ENCODE measurements around the gene RFK. TPM values are rescaled to one million over a fixed set of nuclear protein-coding genes. Genes with fewer than 3 reads are reported as not detected.
"Not testable (repeated sequence)": the region's sequence is repeated elsewhere in the genome, so short reads cannot be mapped to it uniquely, and the experiment has no call there.

RFK gene
- total RNA-seq, 4 donors from 2014 or later = 27.5 to 92.0 (median 57.5) TPM

DNA sequence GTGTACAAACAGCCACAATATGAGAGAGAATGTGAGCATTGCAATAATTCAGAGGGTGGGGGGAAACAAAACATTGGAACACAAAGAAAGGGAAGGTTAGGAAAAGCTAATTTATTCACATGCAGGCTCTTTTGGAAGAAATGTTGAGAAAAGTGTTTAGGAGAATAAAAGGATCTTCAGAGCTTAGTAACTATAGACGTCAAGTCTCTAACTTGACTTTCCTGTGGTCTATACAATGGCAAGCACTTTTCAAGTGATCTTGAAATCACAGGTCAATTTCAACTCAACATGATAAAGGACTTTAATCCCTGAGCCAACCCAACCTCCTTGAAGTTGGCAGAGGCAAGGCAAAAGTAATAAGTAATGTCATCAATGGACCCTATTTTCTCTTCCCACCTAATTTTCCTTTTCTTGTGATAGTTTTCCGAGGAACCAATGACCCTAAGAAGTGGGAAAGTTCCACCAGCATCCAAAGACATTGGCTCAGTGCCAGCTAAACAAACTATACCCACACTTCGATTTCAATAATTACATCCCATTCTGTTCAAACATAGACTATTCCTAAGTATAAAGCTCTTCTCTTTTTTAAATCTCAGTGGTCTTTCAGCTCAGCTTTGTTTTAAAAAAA is 23.7 kb downstream of the RFK start:
- Histone ChIP-seq H3K4me3 (no peak overlapping the region), H3K9me3 (no peaks in the 10 kb centered on the region), H3K27ac (peak overlapping the region in 1 of 4 donors; percentile 6), H3K4me1 (peaks cover 20 to 60% (median 45%) of the 10 kb centered on the region in 4 donors), H3K36me3 (no peaks in the 10 kb centered on the region), H3K27me3 (no peaks in the 10 kb centered on the region)
- WGBS, 2 donors (ENCODE audit: low coverage in 1 of 2) = 68 to 76% methylated on average over 3 of the region's 3 CpGs
- in situ Hi-C loops (cut with MboI; ENCODE audit: low pct_ligation_motif_present in 1 of 4, low pct_unique_long_range_greater_than_20kb in 1 of 4, low sequenced_read_pairs in 3 of 4) = no loop called here
- TF ChIP-seq EP300 (IDR thresholded peaks at IDR 0.05; ENCODE audit: low read depth) = no peak
- intact Hi-C loops (cut with DNase I; ENCODE audit: low total_unique reads) = no loop called here
- no peak for DNase-seq

DNA sequence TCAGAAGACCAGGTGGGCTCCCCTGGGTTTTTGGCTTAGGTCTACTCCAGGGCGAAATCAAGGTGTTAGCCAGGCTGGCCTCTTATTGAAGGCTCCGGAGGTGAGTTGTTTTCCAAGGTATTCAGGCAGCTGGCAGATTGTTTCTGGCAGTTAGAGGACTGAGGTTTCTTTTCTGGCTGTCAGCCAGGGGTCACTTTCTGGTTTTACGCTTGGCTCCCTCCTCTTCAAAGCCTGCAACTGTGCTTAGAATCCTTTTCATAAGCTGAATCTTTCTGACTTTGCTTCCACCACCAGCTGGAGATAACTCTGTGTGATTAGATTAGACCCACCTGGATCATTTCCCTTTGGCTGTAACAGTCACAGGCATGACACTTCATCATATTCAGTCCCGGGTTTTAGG is 24.6 kb downstream of the RFK start:
- peak overlapping the region; percentile 4 to 38 (median 22) for H3K27ac ChIP-seq
- no peaks in the 10 kb centered on the region for H3K27me3 ChIP-seq
- intact Hi-C loops (cut with DNase I; ENCODE audit: low total_unique reads) = no loop called here
- 40 to 43% methylated on average over 3 to 4 of the region's 4 CpGs for WGBS, 2 donors (ENCODE audit: low coverage in 1 of 2)
- peak; percentile 49 for DNase-seq
- H3K36me3 ChIP-seq = no peaks in the 10 kb centered on the region
- no peak overlapping the region for H3K4me3 ChIP-seq
- H3K9me3 ChIP-seq = no peaks in the 10 kb centered on the region
- in situ Hi-C loops (cut with MboI; ENCODE audit: low pct_ligation_motif_present in 1 of 4, low pct_unique_long_range_greater_than_20kb in 1 of 4, low sequenced_read_pairs in 3 of 4) = no loop called here
- peaks cover 14 to 51% (median 36%) of the 10 kb centered on the region in 4 donors for H3K4me1 ChIP-seq
- TF ChIP-seq POLR2A (IDR thresholded peaks at IDR 0.05) (no peak), EP300 (IDR thresholded peaks at IDR 0.05; ENCODE audit: low read depth) (no peak), POLR2AphosphoS5 (IDR thresholded peaks at IDR 0.05) (no peak)
- TF ChIP-seq, protein P1, sequence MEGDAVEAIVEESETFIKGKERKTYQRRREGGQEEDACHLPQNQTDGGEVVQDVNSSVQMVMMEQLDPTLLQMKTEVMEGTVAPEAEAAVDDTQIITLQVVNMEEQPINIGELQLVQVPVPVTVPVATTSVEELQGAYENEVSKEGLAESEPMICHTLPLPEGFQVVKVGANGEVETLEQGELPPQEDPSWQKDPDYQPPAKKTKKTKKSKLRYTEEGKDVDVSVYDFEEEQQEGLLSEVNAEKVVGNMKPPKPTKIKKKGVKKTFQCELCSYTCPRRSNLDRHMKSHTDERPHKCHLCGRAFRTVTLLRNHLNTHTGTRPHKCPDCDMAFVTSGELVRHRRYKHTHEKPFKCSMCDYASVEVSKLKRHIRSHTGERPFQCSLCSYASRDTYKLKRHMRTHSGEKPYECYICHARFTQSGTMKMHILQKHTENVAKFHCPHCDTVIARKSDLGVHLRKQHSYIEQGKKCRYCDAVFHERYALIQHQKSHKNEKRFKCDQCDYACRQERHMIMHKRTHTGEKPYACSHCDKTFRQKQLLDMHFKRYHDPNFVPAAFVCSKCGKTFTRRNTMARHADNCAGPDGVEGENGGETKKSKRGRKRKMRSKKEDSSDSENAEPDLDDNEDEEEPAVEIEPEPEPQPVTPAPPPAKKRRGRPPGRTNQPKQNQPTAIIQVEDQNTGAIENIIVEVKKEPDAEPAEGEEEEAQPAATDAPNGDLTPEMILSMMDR (IDR thresholded peaks at IDR 0.05) = no peak

- Histone ChIP-seq H3K4me1 (peaks cover 0 to 36% (median 14%) of the 10 kb centered on the region in 4 donors), H3K9me3 (no peaks in the 10 kb centered on the region), H3K4me3 (no peak overlapping the region), H3K27me3 (no peaks in the 10 kb centered on the region), H3K27ac (no peak overlapping the region), H3K36me3 (no peaks in the 10 kb centered on the region)
- TF ChIP-seq POLR2AphosphoS5 (IDR thresholded peaks at IDR 0.05) (no peak), POLR2A (IDR thresholded peaks at IDR 0.05) (no peak), EP300 (IDR thresholded peaks at IDR 0.05; ENCODE audit: low read depth) (no peak)
- TF ChIP-seq, protein P1 (IDR thresholded peaks at IDR 0.05) = no peak
- DNase-seq = no peak
- in situ Hi-C loops (cut with MboI; ENCODE audit: low pct_ligation_motif_present in 1 of 4, low pct_unique_long_range_greater_than_20kb in 1 of 4, low sequenced_read_pairs in 3 of 4) (no loop called here), intact Hi-C loops (cut with DNase I; ENCODE audit: low total_unique reads) (no loop called here)
- 75 to 77% methylated on average over 4 of the region's 4 CpGs for WGBS, 2 donors (ENCODE audit: low coverage in 1 of 2)
Measured at GRCh38 chr9:76366275-76366674, 28.0 kb downstream of the RFK start.

GRCh38 chr9:76365028-76365427 is 29.2 kb downstream of the RFK start:
- no peak for DNase-seq
- WGBS, 2 donors (ENCODE audit: low coverage in 1 of 2) = 50 to 52% methylated on average over 1 of the region's 1 CpG
- TF ChIP-seq POLR2A (IDR thresholded peaks at IDR 0.05) (no peak), EP300 (IDR thresholded peaks at IDR 0.05; ENCODE audit: low read depth) (no peak), POLR2AphosphoS5 (IDR thresholded peaks at IDR 0.05) (no peak)
- TF ChIP-seq, protein P1 (IDR thresholded peaks at IDR 0.05) = no peak
- Histone ChIP-seq H3K4me3 (no peak overlapping the region), H3K9me3 (no peaks in the 10 kb centered on the region), H3K4me1 (peaks cover 0 to 29% (median 12%) of the 10 kb centered on the region in 4 donors), H3K27ac (no peak overlapping the region), H3K27me3 (no peaks in the 10 kb centered on the region), H3K36me3 (no peaks in the 10 kb centered on the region)
- in situ Hi-C loops (cut with MboI; ENCODE audit: low pct_ligation_motif_present in 1 of 4, low pct_unique_long_range_greater_than_20kb in 1 of 4, low sequenced_read_pairs in 3 of 4) = no loop called here
- intact Hi-C loops (cut with DNase I; ENCODE audit: low total_unique reads) = no loop called here

DNA sequence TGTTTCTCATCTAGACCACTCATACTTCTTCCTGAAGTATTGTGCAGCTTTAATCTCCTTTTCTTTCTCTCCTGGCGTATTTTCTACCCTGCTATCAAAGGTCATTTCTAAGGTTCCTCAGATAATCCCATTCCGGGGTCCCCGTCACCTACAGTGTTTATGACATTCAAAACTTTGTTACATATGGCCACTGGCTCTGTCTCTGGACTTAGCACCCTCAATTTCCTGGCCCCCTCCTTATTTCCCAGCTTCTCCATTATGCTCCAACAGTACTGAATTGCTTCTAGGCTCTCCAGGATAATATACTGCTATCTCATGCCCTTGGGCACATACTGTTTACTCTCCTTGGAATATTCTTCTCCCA is 31.2 kb downstream of the RFK start:
- in situ Hi-C loops (cut with MboI; ENCODE audit: low pct_ligation_motif_present in 1 of 4, low pct_unique_long_range_greater_than_20kb in 1 of 4, low sequenced_read_pairs in 3 of 4) = no loop called here
- no peak for TF ChIP-seq EP300 (IDR thresholded peaks at IDR 0.05; ENCODE audit: low read depth)
- TF ChIP-seq, protein P1 (IDR thresholded peaks at IDR 0.05) = no peak
- TF ChIP-seq POLR2A (IDR thresholded peaks at IDR 0.05) = no peak
- no peak for TF ChIP-seq POLR2AphosphoS5 (IDR thresholded peaks at IDR 0.05)
- Histone ChIP-seq H3K27me3 (no peaks in the 10 kb centered on the region), H3K9me3 (no peaks in the 10 kb centered on the region), H3K27ac (no peak overlapping the region), H3K4me1 (peaks cover 0 to 15% (median 4%) of the 10 kb centered on the region in 4 donors), H3K36me3 (no peaks in the 10 kb centered on the region), H3K4me3 (no peak overlapping the region)
- 71 to 82% methylated on average over 3 of the region's 3 CpGs for WGBS, 2 donors (ENCODE audit: low coverage in 1 of 2)
- no peak for DNase-seq
- intact Hi-C loops (cut with DNase I; ENCODE audit: low total_unique reads) = no loop called here

GRCh38 chr9:76362332-76363031 is 31.7 kb downstream of the RFK start:
- H3K36me3 ChIP-seq; H3K9me3 ChIP-seq; intact Hi-C loops (cut with DNase I; ENCODE audit: low total_unique reads); in situ Hi-C loops (cut with MboI; ENCODE audit: low pct_ligation_motif_present in 1 of 4, low pct_unique_long_range_greater_than_20kb in 1 of 4, low sequenced_read_pairs in 3 of 4); H3K27me3 ChIP-seq; H3K4me3 ChIP-seq: not testable (repeated sequence)
- peak overlapping the region in 1 of 4 donors; percentile 61 for H3K27ac ChIP-seq
- 63 to 65% methylated on average over 12 to 16 of the region's 16 CpGs for WGBS, 2 donors (ENCODE audit: low coverage in 1 of 2)
- DNase-seq = peak; percentile 33
- peaks cover 0 to 15% (median 4%) of the 10 kb centered on the region in 4 donors for H3K4me1 ChIP-seq

All from transverse colon (tissue), 4 donors.